ENCODE results near the gene KIF5A.
"Not testable (repeated sequence)": the region's sequence is repeated elsewhere in the genome, so short reads cannot be mapped to it uniquely, and the experiment has no call there.

The KIF5A gene

GRCh38 chr12:57516617-57517153 lies 33.2 kb upstream of the KIF5A start:
- no peaks in the 10 kb centered on the region for H3K4me1 ChIP-seq (ENCODE audit: insufficient read depth, insufficient read length)
- H3K4me3 ChIP-seq (ENCODE audit: insufficient read length, low read depth) = no peak overlapping the region
- no peaks in the 10 kb centered on the region for H3K27me3 ChIP-seq (ENCODE audit: insufficient read depth, insufficient read length)
- H3K9ac ChIP-seq (ENCODE audit: insufficient read length, low read depth) = no peak overlapping the region
- TF ChIP-seq YY1 (IDR thresholded peaks at IDR 0.05; ENCODE audit: insufficient read depth, insufficient read length) = no peak
- TF ChIP-seq ZNF274 (IDR thresholded peaks at IDR 0.05; ENCODE audit: low read depth, low read length) = no peak
- H3K36me3 ChIP-seq (ENCODE audit: insufficient read depth, insufficient read length, low read length) = peaks cover 75% of the 10 kb centered on the region
- H3K9me3 ChIP-seq (ENCODE audit: insufficient read depth, low read length) = no peaks in the 10 kb centered on the region
- no peak for DNase-seq (ENCODE audit: low read depth, low spot score)

- Histone ChIP-seq H3K27me3 (ENCODE audit: insufficient read depth, insufficient read length) (no peaks in the 10 kb centered on the region), H3K4me1 (ENCODE audit: insufficient read depth, insufficient read length) (peaks cover 3% of the 10 kb centered on the region), H3K36me3 (ENCODE audit: insufficient read depth, insufficient read length, low read length) (peaks cover 70% of the 10 kb centered on the region), H3K4me3 (ENCODE audit: insufficient read length, low read depth) (no peak overlapping the region), H3K9me3 (ENCODE audit: insufficient read depth, low read length) (no peaks in the 10 kb centered on the region), H3K9ac (ENCODE audit: insufficient read length, low read depth) (no peak overlapping the region)
- DNase-seq (ENCODE audit: low read depth, low spot score) = no peak
- TF ChIP-seq YY1 (IDR thresholded peaks at IDR 0.05; ENCODE audit: insufficient read depth, insufficient read length) = no peak
- TF ChIP-seq ZNF274 (IDR thresholded peaks at IDR 0.05; ENCODE audit: low read depth, low read length) = no peak
- no peak for TF ChIP-seq SUZ12 (IDR thresholded peaks at IDR 0.05; ENCODE audit: extremely low read depth, insufficient read depth, insufficient read length)
These were observed 32.7 kb upstream of the KIF5A start for GRCh38 chr12:57517187-57517586.

- DNase-seq (ENCODE audit: low read depth, low spot score); H3K4me1 ChIP-seq (ENCODE audit: insufficient read depth, insufficient read length); H3K9me3 ChIP-seq (ENCODE audit: insufficient read depth, low read length); H3K27me3 ChIP-seq (ENCODE audit: insufficient read depth, insufficient read length); H3K9ac ChIP-seq (ENCODE audit: insufficient read length, low read depth); H3K4me3 ChIP-seq (ENCODE audit: insufficient read length, low read depth): not testable (repeated sequence)
- H3K36me3 ChIP-seq (ENCODE audit: insufficient read depth, insufficient read length, low read length) = peaks cover 65% of the 10 kb centered on the region
These were observed 32.1 kb upstream of the KIF5A start for GRCh38 chr12:57517718-57518117.

GRCh38 chr12:57518176-57518919 lies 31.5 kb upstream of the KIF5A start:
- peaks cover 3% of the 10 kb centered on the region for H3K4me1 ChIP-seq (ENCODE audit: insufficient read depth, insufficient read length)
- peak overlapping the region; percentile 84 for H3K4me3 ChIP-seq (ENCODE audit: insufficient read length, low read depth)
- peaks cover 58% of the 10 kb centered on the region for H3K36me3 ChIP-seq (ENCODE audit: insufficient read depth, insufficient read length, low read length)
- H3K9ac ChIP-seq (ENCODE audit: insufficient read length, low read depth) = peak overlapping the region; percentile 5
- no peaks in the 10 kb centered on the region for H3K27me3 ChIP-seq (ENCODE audit: insufficient read depth, insufficient read length)
- no peaks in the 10 kb centered on the region for H3K9me3 ChIP-seq (ENCODE audit: insufficient read depth, low read length)
- no peak for DNase-seq (ENCODE audit: low read depth, low spot score)
- TF ChIP-seq SUZ12 (IDR thresholded peaks at IDR 0.05; ENCODE audit: extremely low read depth, insufficient read depth, insufficient read length) (no peak), ZNF274 (IDR thresholded peaks at IDR 0.05; ENCODE audit: low read depth, low read length) (no peak), YY1 (IDR thresholded peaks at IDR 0.05; ENCODE audit: insufficient read depth, insufficient read length) (no peak)

GRCh38 chr12:57518920-57519795 lies 30.7 kb upstream of the KIF5A start:
- H3K9ac ChIP-seq (ENCODE audit: insufficient read length, low read depth) = peak overlapping the region; percentile 95
- H3K36me3 ChIP-seq (ENCODE audit: insufficient read depth, insufficient read length, low read length) = peaks cover 59% of the 10 kb centered on the region
- H3K9me3 ChIP-seq (ENCODE audit: insufficient read depth, low read length) = no peaks in the 10 kb centered on the region
- peak overlapping the region; percentile 84 for H3K4me3 ChIP-seq (ENCODE audit: insufficient read length, low read depth)
- DNase-seq (ENCODE audit: low read depth, low spot score) = no peak
- TF ChIP-seq SUZ12 (IDR thresholded peaks at IDR 0.05; ENCODE audit: extremely low read depth, insufficient read depth, insufficient read length) = no peak
- no peak for TF ChIP-seq YY1 (IDR thresholded peaks at IDR 0.05; ENCODE audit: insufficient read depth, insufficient read length)
- no peak for TF ChIP-seq ZNF274 (IDR thresholded peaks at IDR 0.05; ENCODE audit: low read depth, low read length)
- H3K27me3 ChIP-seq (ENCODE audit: insufficient read depth, insufficient read length) = no peaks in the 10 kb centered on the region
- peaks cover 5% of the 10 kb centered on the region for H3K4me1 ChIP-seq (ENCODE audit: insufficient read depth, insufficient read length)

- H3K9me3 ChIP-seq (ENCODE audit: insufficient read depth, low read length) = no peaks in the 10 kb centered on the region
- H3K4me3 ChIP-seq (ENCODE audit: insufficient read length, low read depth) = peak overlapping the region; percentile 84
- TF ChIP-seq SUZ12 (IDR thresholded peaks at IDR 0.05; ENCODE audit: extremely low read depth, insufficient read depth, insufficient read length) = no peak
- TF ChIP-seq ZNF274 (IDR thresholded peaks at IDR 0.05; ENCODE audit: low read depth, low read length) = no peak
- no peak for TF ChIP-seq YY1 (IDR thresholded peaks at IDR 0.05; ENCODE audit: insufficient read depth, insufficient read length)
- H3K36me3 ChIP-seq (ENCODE audit: insufficient read depth, insufficient read length, low read length) = peaks cover 59% of the 10 kb centered on the region
- no peak for DNase-seq (ENCODE audit: low read depth, low spot score)
- H3K9ac ChIP-seq (ENCODE audit: insufficient read length, low read depth) = peak overlapping the region; percentile 95
- no peaks in the 10 kb centered on the region for H3K27me3 ChIP-seq (ENCODE audit: insufficient read depth, insufficient read length)
- H3K4me1 ChIP-seq (ENCODE audit: insufficient read depth, insufficient read length) = peaks cover 9% of the 10 kb centered on the region
These were observed 30.1 kb upstream of the KIF5A start for GRCh38 chr12:57519796-57520052.

GRCh38 chr12:57520053-57520818 lies 29.6 kb upstream of the KIF5A start, which contains the start of gene DDIT3:
TSS of gene DDIT3 (minus strand) at chr12:57520514. CDS start at chr12:57517406, 3,108 bp downstream.
- Histone ChIP-seq H3K9ac (ENCODE audit: insufficient read length, low read depth) (peak within 1 kb of the TSS; percentile 95), H3K27me3 (ENCODE audit: insufficient read depth, insufficient read length) (no peaks in the 10 kb centered on the region), H3K4me3 (ENCODE audit: insufficient read length, low read depth) (peak within 1 kb of the TSS; percentile 84), H3K4me1 (ENCODE audit: insufficient read depth, insufficient read length) (peaks cover 9% of the 10 kb centered on the region), H3K9me3 (ENCODE audit: insufficient read depth, low read length) (no peaks in the 10 kb centered on the region), H3K36me3 (ENCODE audit: insufficient read depth, insufficient read length, low read length) (peaks cover 59% of the 10 kb centered on the region)
- DNase-seq (ENCODE audit: low read depth, low spot score) = peak; percentile 97
- TF ChIP-seq SUZ12 (IDR thresholded peaks at IDR 0.05; ENCODE audit: extremely low read depth, insufficient read depth, insufficient read length) (no peak), ZNF274 (IDR thresholded peaks at IDR 0.05; ENCODE audit: low read depth, low read length) (no peak), YY1 (IDR thresholded peaks at IDR 0.05; ENCODE audit: insufficient read depth, insufficient read length) (no peak)

Data from NT2/D1 (cell line).